CD4-positive, alpha-beta T cell (primary cell): Measurements from ENCODE around the gene ROCK2. TPM values are rescaled to one million over a fixed set of nuclear protein-coding genes. Genes with fewer than 3 reads are reported as not detected.
"Not testable (repeated sequence)": the region's sequence is repeated elsewhere in the genome, so short reads cannot be mapped to it uniquely, and the experiment has no call there.

Experiments
- ATAC-seq: fragments of 200-7000 bp; cut with Tn5 transposase; one replicate; pipeline ENCODE4 v1.10.0; 2022; ENCODE audit warnings: mild to moderate bottlenecking; ENCODE audit not compliant: poor library complexity
- CTCF ChIA-PET: fragments of 350-600 bp; sonication (Branson Sonifier 250); formaldehyde crosslinking; loops from one replicate; lab custom pipeline; 2021; ENCODE audit warnings: antibody characterized with exemption, inconsistent platforms; lab: Charles Lee
- POLR2A ChIA-PET: fragments of 350-600 bp; sonication (Branson Sonifier 250); formaldehyde crosslinking; loops from one replicate; lab custom pipeline; 2021; ENCODE audit warnings: antibody characterized with exemption, inconsistent platforms; lab: Charles Lee
- DNase-seq, 14 experiments: peaks; one replicate each; pipeline ENCODE4 v3.0.0-alpha.2; 2013 to 2020; ENCODE audit warnings: mixed read lengths in 2 of 14
- H3K27ac ChIP-seq, 2 donors: one replicate each; pipeline versions ENCODE4 v1.5.1 to v1.7.0; 2013; ENCODE audit warnings: low read length in 2 of 2, low read depth in 1 of 2, mild to moderate bottlenecking in 1 of 2
- H3K27me3 ChIP-seq, 2 experiments: 1 replicate in 1 of 2; 2 replicates in 1 of 2; pipeline versions ENCODE4 v1.6.1 to v1.7.0; 2013; ENCODE audit warnings: low read length in 2 of 2, control low read depth in 1 of 2, mild to moderate bottlenecking in 1 of 2, moderate library complexity in 1 of 2; ENCODE audit not compliant: insufficient read depth in 2 of 2, control insufficient read depth in 1 of 2
- H3K36me3 ChIP-seq: one replicate; pipeline ENCODE4 v1.6.1; 2013; ENCODE audit warnings: low read length, control low read depth; ENCODE audit not compliant: insufficient read depth
- H3K4me1 ChIP-seq: one replicate; pipeline ENCODE4 v1.6.1; 2013; ENCODE audit warnings: low read length, control low read depth; ENCODE audit not compliant: insufficient read depth
- H3K4me3 ChIP-seq: one replicate; pipeline ENCODE4 v1.5.1; 2013; ENCODE audit warnings: mild to moderate bottlenecking, low read length, moderate library complexity
- H3K9me3 ChIP-seq, 2 experiments: 1 replicate in 1 of 2; 2 replicates in 1 of 2; pipeline versions ENCODE4 v1.6.1 to v1.7.0; 2013; ENCODE audit warnings: low read length in 2 of 2, mild to moderate bottlenecking in 2 of 2, control low read depth in 1 of 2, moderate library complexity in 1 of 2; ENCODE audit not compliant: control insufficient read depth in 1 of 2, insufficient read depth in 1 of 2
- H3K27ac Mint-ChIP-seq: one replicate; pipeline ENCODE4 v1.8.0; 2020; ENCODE audit warnings: mixed read lengths
- H3K27me3 Mint-ChIP-seq: one replicate; pipeline ENCODE4 v1.8.0; 2021; ENCODE audit warnings: mixed read lengths
- H3K36me3 Mint-ChIP-seq: one replicate; pipeline ENCODE4 v1.8.0; 2021; ENCODE audit warnings: low read depth, mixed read lengths
- H3K4me1 Mint-ChIP-seq: one replicate; pipeline ENCODE4 v1.8.0; 2021; ENCODE audit warnings: low read depth, mixed read lengths
- H3K4me3 Mint-ChIP-seq: one replicate; pipeline ENCODE4 v1.8.0; 2020; ENCODE audit warnings: mild to moderate bottlenecking, mixed read lengths
- H3K9me3 Mint-ChIP-seq: one replicate; pipeline ENCODE4 v1.8.0; 2020; ENCODE audit warnings: mixed read lengths
- CTCF ChIP-seq: fragments of 200-600 bp; IDR thresholded peaks from one replicate; pipeline ENCODE4 v1.8.0; 2022; ENCODE audit warnings: antibody characterized with exemption, mild to moderate bottlenecking
- intact Hi-C, 2 experiments: fragments of 100-400 bp; cut with DNase I in 1 of 2; cut with micrococcal nuclease in 1 of 2; formaldehyde crosslinking; loops; one replicate each; pipeline versions ENCODE4 v1.15.1 to v1.9.0; 2023 to 2025; cut with DNase I, micrococcal nuclease
- total RNA-seq, 174 experiments: library from RNA in 2 of 174; stranded (reverse) in 2 of 174; gene quantifications; one replicate each; pipeline ENCODE4 v1.2.3 and lab custom pipeline; 2021 to 2026

ROCK2 gene
- total RNA-seq, 2 experiments from 2014 or later, result 6.9 to 9.4 TPM

- Mint-ChIP-seq H3K4me1 (no peaks in the 10 kb centered on the region), H3K9me3 (no peaks in the 10 kb centered on the region), H3K36me3 (peaks cover 36% of the 10 kb centered on the region), H3K27me3 (no peaks in the 10 kb centered on the region), H3K27ac (no peak overlapping the region), H3K4me3 (no peak overlapping the region)
- H3K27me3 ChIP-seq, result no peaks in the 10 kb centered on the region
- DNase-seq (no peak), ATAC-seq (no peak)
- no peaks in the 10 kb centered on the region for H3K4me1 ChIP-seq
- intact Hi-C loops, result no loop called here
- H3K4me3 ChIP-seq, result no peak overlapping the region
- TF ChIP-seq CTCF, result no peak
- CTCF ChIA-PET, result no interaction called here
- peaks cover 0 to 5% of the 10 kb centered on the region in 2 experiments for H3K9me3 ChIP-seq
- H3K27ac ChIP-seq, result no peak overlapping the region
- POLR2A ChIA-PET, result no interaction called here
- H3K36me3 ChIP-seq, result no peaks in the 10 kb centered on the region
Measured at GRCh38 chr2:11264818-11265217, 79.6 kb downstream of the ROCK2 start.

- Mint-ChIP-seq H3K27me3 (no peaks in the 10 kb centered on the region), H3K4me3 (no peak overlapping the region), H3K27ac (no peak overlapping the region), H3K4me1 (no peaks in the 10 kb centered on the region), H3K36me3 (peaks cover 36% of the 10 kb centered on the region), H3K9me3 (no peaks in the 10 kb centered on the region)
- no peaks in the 10 kb centered on the region for H3K4me1 ChIP-seq
- intact Hi-C loops, result no loop called here
- ChIA-PET POLR2A (no interaction called here), CTCF (no interaction called here)
- H3K36me3 ChIP-seq, result no peaks in the 10 kb centered on the region
- no peak overlapping the region for H3K27ac ChIP-seq
- peaks cover 0 to under 1% of the 10 kb centered on the region in 2 experiments for H3K9me3 ChIP-seq
- DNase-seq, result no peak
- no peak for TF ChIP-seq CTCF
- H3K27me3 ChIP-seq, result no peaks in the 10 kb centered on the region
- no peak overlapping the region for H3K4me3 ChIP-seq
- ATAC-seq, result no peak
Measured at GRCh38 chr2:11264007-11264406, 80.4 kb downstream of the ROCK2 start.

- H3K4me3 Mint-ChIP-seq, result no peak overlapping the region
- no peaks in the 10 kb centered on the region for H3K27me3 ChIP-seq
- H3K4me3 ChIP-seq, result no peak overlapping the region
- peaks cover 5% of the 10 kb centered on the region for H3K4me1 Mint-ChIP-seq
- H3K27ac Mint-ChIP-seq, result no peak overlapping the region
- no peaks in the 10 kb centered on the region for H3K9me3 ChIP-seq
- DNase-seq, result no peak
- no peaks in the 10 kb centered on the region for H3K4me1 ChIP-seq
- H3K27ac ChIP-seq, result no peak overlapping the region
- peaks cover 37% of the 10 kb centered on the region for H3K36me3 Mint-ChIP-seq
- H3K27me3 Mint-ChIP-seq, result no peaks in the 10 kb centered on the region
- ChIA-PET CTCF (no interaction called here), POLR2A (no interaction called here)
- no peaks in the 10 kb centered on the region for H3K36me3 ChIP-seq
- TF ChIP-seq CTCF, result no peak
- H3K9me3 Mint-ChIP-seq, result no peaks in the 10 kb centered on the region
- ATAC-seq, result no peak
- intact Hi-C loops, result no loop called here
Measured at GRCh38 chr2:11263177-11263576, 81.3 kb downstream of the ROCK2 start.

GRCh38 chr2:11262438-11262837 lies 82.0 kb downstream of the ROCK2 start:
- H3K27ac Mint-ChIP-seq, result not testable (repeated sequence)

GRCh38 chr2:11261564-11261963 lies 82.9 kb downstream of the ROCK2 start:
- H3K4me1 Mint-ChIP-seq, H3K9me3 ChIP-seq, H3K4me1 ChIP-seq, ATAC-seq, H3K4me3 Mint-ChIP-seq, H3K27me3 ChIP-seq, H3K27me3 Mint-ChIP-seq, H3K36me3 ChIP-seq, H3K9me3 Mint-ChIP-seq, intact Hi-C loops, DNase-seq, H3K4me3 ChIP-seq, H3K27ac ChIP-seq, POLR2A ChIA-PET, H3K27ac Mint-ChIP-seq: not testable (repeated sequence)
- peaks cover 43% of the 10 kb centered on the region for H3K36me3 Mint-ChIP-seq
- CTCF ChIA-PET, result interaction anchor here (0.6 kb wide), 1 partner anchor 20 kb away, joined by 4 read pairs; no protein-coding TSS in a partner anchor

More at GRCh38 chr2:11262438-11262837, 82.0 kb downstream of the ROCK2 start:
- intact Hi-C loops, H3K4me3 Mint-ChIP-seq, H3K36me3 ChIP-seq, H3K9me3 ChIP-seq, CTCF ChIA-PET, H3K4me1 Mint-ChIP-seq, POLR2A ChIA-PET, H3K4me3 ChIP-seq, H3K4me1 ChIP-seq, DNase-seq, H3K27me3 ChIP-seq, H3K9me3 Mint-ChIP-seq, ATAC-seq, H3K27ac ChIP-seq, H3K27me3 Mint-ChIP-seq: not testable (repeated sequence)
- peaks cover 35% of the 10 kb centered on the region for H3K36me3 Mint-ChIP-seq
